Kidney epithelial cell (primary cell): ENCODE results near the gene ARHGEF10L. TPM values are rescaled to one million over a fixed set of nuclear protein-coding genes. Genes with fewer than 3 reads are reported as not detected.
A peak's percentile ranks its signal among the peaks of the same experiment; 100 is the strongest.

Source experiments
- DNase-seq: peaks from one replicate; pipeline ENCODE4 v3.0.0-alpha.2; 2010; ENCODE audit warnings: low read depth
- H3K27me3 ChIP-seq: 2 replicates; pipeline ENCODE4 v1.6.0; 2011; ENCODE audit warnings: low read length; ENCODE audit not compliant: control insufficient read depth, insufficient read depth
- H3K36me3 ChIP-seq: 2 replicates; pipeline ENCODE4 v1.5.1; 2011; ENCODE audit warnings: low read length; ENCODE audit not compliant: control insufficient read depth, insufficient read depth
- H3K4me3 ChIP-seq: 2 replicates; pipeline ENCODE4 v1.5.1; 2011; ENCODE audit warnings: low read depth, mild to moderate bottlenecking, control low read depth, low read length
- total RNA-seq: library from RNA; depleted of rRNA; stranded (reverse); fragments of >200 nt; gene quantifications from 2 replicates; pipeline ENCODE4 v1.2.3, GENCODE V29; 2015
- TF ChIP-seq, protein P1 (sequence below): IDR thresholded peaks from 2 replicates; pipeline ENCODE4 v1.5.1; 2011; ENCODE audit warnings: mild to moderate bottlenecking, moderate library complexity, low read length, control low read depth, inconsistent platforms; ENCODE audit not compliant: insufficient read depth, poor library complexity, severe bottlenecking

Gene ARHGEF10L
- total RNA-seq, 1 donor from 2014 or later, result 23.5 TPM

DNA sequence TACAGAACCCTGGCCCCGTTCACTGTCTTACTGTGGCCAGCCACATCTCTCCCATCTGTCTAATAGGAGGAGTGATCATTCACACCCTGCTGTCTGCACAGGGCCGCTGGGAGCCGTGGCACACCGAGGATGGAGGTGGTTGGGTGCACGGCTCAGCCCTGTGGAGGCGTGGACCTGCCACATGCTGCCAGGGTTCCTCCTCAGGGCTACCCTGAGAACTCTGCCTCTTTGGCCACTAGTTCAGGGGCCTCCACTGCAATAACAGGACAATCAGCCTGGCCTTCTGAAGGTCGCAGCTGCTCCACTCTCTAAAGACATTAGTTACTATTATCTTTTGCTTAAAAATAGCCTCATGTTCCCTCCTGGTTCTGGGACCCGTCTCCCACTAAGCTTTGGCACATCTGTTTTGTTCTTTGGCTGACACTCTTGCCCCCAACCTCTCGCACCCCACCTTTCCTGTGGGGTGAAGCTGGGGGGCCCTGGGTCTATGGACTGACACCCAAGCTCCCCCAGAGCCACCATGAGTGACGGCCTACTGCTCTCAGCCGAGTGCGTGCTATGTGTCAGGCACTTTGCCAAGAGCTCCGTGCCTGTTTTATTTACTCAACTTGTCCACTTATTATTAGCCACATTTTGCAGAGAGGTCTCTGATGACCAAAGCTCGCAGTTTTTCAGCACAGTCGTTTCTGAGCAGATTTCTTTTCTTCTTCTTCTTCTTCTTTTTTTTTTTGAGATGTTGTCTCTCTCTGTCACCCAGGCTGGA lies 66.3 kb downstream of the ARHGEF10L start:
- Histone ChIP-seq H3K36me3 (no peaks in the 10 kb centered on the region), H3K27me3 (no peaks in the 10 kb centered on the region), H3K4me3 (no peak overlapping the region)
- TF ChIP-seq, protein P1, sequence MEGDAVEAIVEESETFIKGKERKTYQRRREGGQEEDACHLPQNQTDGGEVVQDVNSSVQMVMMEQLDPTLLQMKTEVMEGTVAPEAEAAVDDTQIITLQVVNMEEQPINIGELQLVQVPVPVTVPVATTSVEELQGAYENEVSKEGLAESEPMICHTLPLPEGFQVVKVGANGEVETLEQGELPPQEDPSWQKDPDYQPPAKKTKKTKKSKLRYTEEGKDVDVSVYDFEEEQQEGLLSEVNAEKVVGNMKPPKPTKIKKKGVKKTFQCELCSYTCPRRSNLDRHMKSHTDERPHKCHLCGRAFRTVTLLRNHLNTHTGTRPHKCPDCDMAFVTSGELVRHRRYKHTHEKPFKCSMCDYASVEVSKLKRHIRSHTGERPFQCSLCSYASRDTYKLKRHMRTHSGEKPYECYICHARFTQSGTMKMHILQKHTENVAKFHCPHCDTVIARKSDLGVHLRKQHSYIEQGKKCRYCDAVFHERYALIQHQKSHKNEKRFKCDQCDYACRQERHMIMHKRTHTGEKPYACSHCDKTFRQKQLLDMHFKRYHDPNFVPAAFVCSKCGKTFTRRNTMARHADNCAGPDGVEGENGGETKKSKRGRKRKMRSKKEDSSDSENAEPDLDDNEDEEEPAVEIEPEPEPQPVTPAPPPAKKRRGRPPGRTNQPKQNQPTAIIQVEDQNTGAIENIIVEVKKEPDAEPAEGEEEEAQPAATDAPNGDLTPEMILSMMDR, result no peak
- DNase-seq, result no peak

DNA sequence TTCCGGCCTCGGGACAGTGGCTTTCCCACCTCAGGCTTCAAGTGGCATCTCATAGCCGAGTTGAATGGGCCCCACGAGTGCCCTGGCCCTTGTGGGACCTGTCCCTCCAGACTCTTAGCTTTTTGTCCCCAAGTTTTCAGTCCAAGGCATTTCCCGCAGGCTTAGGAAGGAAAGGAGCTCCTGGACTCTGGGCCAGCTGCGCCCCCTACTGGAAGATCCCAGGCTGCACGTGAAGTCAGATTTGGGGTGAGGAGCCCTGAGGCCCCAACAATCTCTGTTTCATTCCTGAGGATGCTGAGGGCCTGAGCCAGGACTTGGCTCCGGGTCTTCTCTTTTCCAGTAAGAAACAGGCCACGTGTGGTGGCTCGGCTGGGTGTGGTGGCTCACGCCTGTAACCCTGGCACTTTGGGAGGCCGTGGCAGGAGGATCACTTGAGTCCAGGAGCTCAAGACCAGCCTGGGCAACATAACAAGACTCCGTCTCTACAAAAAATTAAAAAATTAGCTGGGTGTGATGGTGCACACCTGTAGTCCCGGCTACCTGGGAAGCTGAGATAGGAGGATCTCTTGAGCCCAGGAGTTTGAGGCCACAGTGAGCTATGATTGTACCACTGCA lies 67.4 kb downstream of the ARHGEF10L start:
- no peak for DNase-seq
- H3K27me3 ChIP-seq, result no peaks in the 10 kb centered on the region

DNA sequence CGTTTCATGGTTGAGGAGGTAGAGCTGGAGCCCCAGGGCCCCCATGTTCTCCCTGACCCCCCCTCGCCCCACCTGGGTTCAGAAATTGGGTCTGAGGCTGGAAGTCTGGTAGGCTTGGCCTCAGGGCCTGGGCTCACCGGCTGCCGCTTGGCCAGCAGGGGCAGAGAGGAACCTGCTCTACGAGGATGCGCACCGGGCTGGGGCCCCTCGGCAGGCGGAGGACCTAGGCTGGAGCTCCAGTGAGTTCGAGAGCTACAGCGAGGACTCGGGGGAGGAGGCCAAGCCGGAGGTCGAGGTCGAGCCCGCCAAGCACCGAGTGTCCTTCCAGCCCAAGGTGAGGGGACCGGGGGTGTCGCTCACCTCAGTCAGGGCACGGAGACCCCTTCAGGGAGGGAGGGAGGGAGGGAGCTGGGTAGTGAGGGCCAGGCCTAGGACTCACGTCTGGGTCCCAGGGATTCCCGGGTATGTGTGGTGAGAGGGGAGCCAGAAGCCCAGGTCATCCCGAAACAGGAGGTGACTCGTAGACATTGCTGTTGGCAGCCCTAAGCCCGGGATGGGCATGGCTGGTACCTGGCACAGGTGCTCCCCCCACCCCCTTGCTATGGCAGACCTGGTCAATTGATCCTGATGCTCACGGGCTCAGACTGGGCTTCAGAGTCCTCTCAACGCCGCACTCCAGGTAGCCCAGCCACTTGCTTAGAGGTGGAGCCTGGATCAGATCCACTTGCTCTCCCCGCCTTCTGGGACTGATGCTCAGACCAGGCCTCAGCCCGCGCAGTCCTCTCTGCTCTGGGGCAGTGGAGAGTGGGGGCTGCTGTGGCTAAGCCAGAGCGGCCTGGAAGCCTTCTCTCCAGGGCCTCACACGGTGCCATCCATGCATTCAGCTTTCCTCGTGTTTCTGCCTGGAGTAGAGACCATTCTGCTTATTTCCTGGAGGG lies 68.4 kb downstream of the ARHGEF10L start:
- TF ChIP-seq, protein P1, result no peak
- H3K27me3 ChIP-seq, result no peaks in the 10 kb centered on the region
- no peaks in the 10 kb centered on the region for H3K36me3 ChIP-seq
- no peak overlapping the region for H3K4me3 ChIP-seq
- DNase-seq, result no peak

More for the DNA sequence above, 67.4 kb downstream of the ARHGEF10L start:
- Histone ChIP-seq H3K4me3 (no peak overlapping the region), H3K36me3 (no peaks in the 10 kb centered on the region)
- TF ChIP-seq, protein P1, result peak; percentile 95

DNA sequence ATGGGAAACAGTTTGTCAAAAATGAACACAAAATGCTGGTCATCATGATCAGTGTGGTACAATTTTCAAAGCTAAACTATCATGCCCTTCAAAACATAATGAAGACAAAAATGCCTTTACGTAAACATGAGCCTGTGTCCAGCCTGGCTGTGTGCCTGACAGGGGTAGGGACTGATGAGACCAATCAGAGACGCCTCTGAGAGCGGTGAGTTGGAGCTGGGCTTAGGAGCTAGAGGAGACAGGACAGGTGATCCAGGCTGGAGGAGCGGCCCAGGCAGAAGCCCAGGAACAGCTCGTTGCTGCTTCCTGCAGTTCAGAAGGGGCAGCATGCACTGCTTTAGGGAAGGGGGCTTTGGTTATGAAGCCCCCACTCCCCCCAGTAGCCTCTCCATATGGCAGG lies 70.0 kb downstream of the ARHGEF10L start:
- H3K4me3 ChIP-seq, result no peak overlapping the region
- no peak for DNase-seq
- no peaks in the 10 kb centered on the region for H3K36me3 ChIP-seq
- TF ChIP-seq, protein P1, result no peak
- no peaks in the 10 kb centered on the region for H3K27me3 ChIP-seq

DNA sequence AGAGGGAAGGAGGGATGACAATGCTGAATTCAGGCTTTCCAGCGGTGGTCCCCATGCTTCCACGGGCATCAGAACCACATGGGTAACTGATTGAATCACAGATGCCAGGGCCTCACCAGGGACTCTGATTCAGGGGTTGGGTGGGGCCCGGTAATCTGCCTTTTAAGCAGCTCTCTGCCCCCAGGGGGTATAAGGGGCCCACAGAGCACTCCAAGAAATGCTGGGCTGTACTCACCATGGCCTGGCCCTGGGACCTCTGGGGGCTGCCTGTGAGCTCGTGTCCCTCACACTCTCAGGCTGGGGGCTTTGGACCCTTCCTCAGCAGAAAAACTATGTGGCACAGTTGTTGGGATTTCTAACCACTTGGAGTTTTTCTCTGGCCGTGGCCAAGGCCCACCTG lies 70.6 kb downstream of the ARHGEF10L start:
- no peaks in the 10 kb centered on the region for H3K36me3 ChIP-seq
- H3K4me3 ChIP-seq, result no peak overlapping the region
- H3K27me3 ChIP-seq, result no peaks in the 10 kb centered on the region
- no peak for DNase-seq
- TF ChIP-seq, protein P1, result no peak
